ENCODE measurements around the gene SEPTIN8. TPM values are rescaled to one million over a fixed set of nuclear protein-coding genes. Genes with fewer than 3 reads are reported as not detected.
A peak's percentile ranks its signal among the peaks of the same experiment; 100 is the strongest.

Gene SEPTIN8
- total RNA-seq, 2 donors from 2014 or later = 57.6 to 84.2 TPM

- no peaks in the 10 kb centered on the region for H3K27me3 ChIP-seq
- no peaks in the 10 kb centered on the region for H3K9me3 ChIP-seq
- peak overlapping the region in 1 of 2 donors; percentile 17 for H3K9ac ChIP-seq (ENCODE audit: low read depth in 2 of 2, low read length in 2 of 2)
- H3K36me3 ChIP-seq = no peaks in the 10 kb centered on the region
- intact Hi-C loops (cut with DNase I) = no loop called here
- no peak for DNase-seq
- no peak overlapping the region for H3K27ac ChIP-seq
- H3K4me3 ChIP-seq = no peak overlapping the region
- H3K4me1 ChIP-seq = peaks cover 8% of the 10 kb centered on the region
- no peak for TF ChIP-seq CTCF (IDR thresholded peaks at IDR 0.05)
Observed at GRCh38 chr5:132774406-132774805, 2.6 kb downstream of the SEPTIN8 start.

DNA sequence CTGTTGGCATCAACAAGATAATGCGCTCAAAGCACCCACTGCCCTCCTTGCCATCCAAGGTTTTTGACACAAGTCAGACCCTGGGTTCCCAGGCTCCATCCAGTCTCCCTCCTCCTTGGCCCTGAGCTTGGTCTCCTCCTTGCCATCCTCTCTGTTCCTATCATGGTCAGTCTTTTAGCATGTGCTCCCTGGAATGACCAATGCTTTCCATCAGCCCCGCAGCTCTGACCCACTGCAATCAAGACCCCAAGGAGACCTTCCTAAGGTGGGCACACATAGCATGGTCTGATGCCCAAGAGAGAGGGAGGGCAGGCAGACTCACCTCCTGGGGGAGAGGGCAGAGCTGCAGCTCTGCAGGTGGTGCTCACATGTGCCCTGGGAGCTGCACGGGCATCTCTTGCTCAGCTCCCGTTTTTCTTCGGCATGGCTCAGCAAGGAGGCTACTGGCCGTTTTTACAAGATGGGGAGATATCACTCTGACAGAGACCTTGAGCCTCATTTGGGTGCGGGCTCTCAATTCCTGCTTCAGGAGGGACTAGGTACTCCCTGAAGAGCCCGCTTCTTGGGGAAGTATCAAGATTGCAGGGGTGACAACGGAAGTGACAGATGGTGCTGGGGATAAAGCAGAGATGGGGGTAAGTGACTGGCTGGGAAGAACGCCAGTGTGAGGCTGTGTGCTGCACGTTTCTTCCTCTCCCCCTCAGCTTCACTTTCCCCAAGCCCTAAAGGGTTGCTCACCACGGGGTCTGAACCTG lies 3.3 kb downstream of the SEPTIN8 start:
- no peak for TF ChIP-seq CTCF (IDR thresholded peaks at IDR 0.05)
- peaks cover 8% of the 10 kb centered on the region for H3K4me1 ChIP-seq
- H3K9ac ChIP-seq (ENCODE audit: low read depth in 2 of 2, low read length in 2 of 2) = no peak overlapping the region
- H3K36me3 ChIP-seq = no peaks in the 10 kb centered on the region
- no peak for DNase-seq
- no peaks in the 10 kb centered on the region for H3K27me3 ChIP-seq
- H3K27ac ChIP-seq = no peak overlapping the region
- intact Hi-C loops (cut with DNase I) = no loop called here
- no peak overlapping the region for H3K4me3 ChIP-seq
- H3K9me3 ChIP-seq = no peaks in the 10 kb centered on the region

DNA sequence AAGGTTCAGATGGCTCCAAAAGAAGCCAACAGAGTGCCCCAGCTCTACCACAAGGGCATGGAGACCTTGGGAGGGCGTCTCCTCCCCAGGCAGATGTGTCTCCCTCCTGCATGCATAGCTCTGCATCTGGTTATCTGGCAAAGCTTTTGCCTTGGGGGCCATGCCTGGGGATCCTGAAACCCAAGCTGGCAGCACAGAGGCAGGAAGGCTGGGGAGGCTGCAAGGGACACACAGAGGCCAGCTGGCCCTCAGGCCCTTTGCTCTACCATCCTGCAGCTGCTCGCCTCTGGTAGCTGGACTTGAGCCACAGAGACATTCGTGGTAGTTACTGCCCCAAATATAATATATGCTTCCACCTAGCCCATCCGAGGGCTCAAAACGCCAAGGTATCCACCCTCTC lies 3.9 kb downstream of the SEPTIN8 start:
- no peak for TF ChIP-seq CTCF (IDR thresholded peaks at IDR 0.05)
- no peaks in the 10 kb centered on the region for H3K9me3 ChIP-seq
- no peak overlapping the region for H3K9ac ChIP-seq (ENCODE audit: low read depth in 2 of 2, low read length in 2 of 2)
- no peak overlapping the region for H3K27ac ChIP-seq
- intact Hi-C loops (cut with DNase I) = no loop called here
- H3K4me3 ChIP-seq = no peak overlapping the region
- H3K4me1 ChIP-seq = peaks cover 8% of the 10 kb centered on the region
- no peaks in the 10 kb centered on the region for H3K36me3 ChIP-seq
- no peak for DNase-seq
- no peaks in the 10 kb centered on the region for H3K27me3 ChIP-seq

DNA sequence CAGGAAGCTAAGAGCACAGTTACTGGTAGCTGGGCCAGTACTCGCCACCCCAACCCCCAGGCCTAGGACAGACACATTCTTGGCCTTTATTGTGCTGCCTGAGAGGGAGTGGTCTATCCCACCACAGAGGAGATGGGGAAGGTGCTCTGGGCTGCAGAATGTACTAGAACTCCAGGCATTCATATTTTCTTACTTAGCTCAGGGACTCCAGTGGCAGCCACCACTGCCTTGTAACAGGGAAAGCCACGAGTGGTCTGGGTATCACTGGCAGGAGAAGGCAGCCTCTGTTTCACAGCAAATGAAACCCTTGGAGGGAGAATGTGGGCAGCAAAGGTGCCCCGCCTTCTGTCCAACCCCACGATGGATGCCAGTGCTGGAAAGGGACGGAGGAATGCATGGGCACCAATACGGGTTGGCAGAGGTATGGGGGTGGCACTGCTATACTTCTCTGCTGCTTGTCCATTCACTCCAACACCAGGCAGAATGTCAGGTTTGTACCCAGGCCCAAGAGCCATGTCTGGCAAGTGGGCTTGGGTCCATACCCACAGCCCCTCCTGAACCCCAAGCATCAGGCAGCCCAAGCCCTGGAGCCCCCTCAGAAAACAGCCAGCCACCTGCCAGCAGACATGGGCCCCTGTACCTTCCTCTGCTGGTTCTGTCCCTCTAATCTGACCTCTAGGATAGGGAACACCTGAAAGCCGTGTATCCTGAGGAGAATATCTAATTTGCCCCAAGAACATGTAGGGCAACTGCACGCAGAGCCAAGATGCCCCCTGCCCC lies 4.6 kb downstream of the SEPTIN8 start:
- Histone ChIP-seq H3K9ac (ENCODE audit: low read depth in 2 of 2, low read length in 2 of 2) (no peak overlapping the region), H3K9me3 (no peaks in the 10 kb centered on the region), H3K4me3 (no peak overlapping the region), H3K36me3 (no peaks in the 10 kb centered on the region), H3K27ac (no peak overlapping the region), H3K4me1 (peaks cover 8% of the 10 kb centered on the region), H3K27me3 (no peaks in the 10 kb centered on the region)
- DNase-seq = no peak
- intact Hi-C loops (cut with DNase I) = no loop called here
- no peak for TF ChIP-seq CTCF (IDR thresholded peaks at IDR 0.05)

GRCh38 chr5:132771503-132771998 lies 5.5 kb downstream of the SEPTIN8 start:
- H3K4me3 ChIP-seq = no peak overlapping the region
- peaks cover 8% of the 10 kb centered on the region for H3K4me1 ChIP-seq
- no peak overlapping the region for H3K27ac ChIP-seq
- H3K9ac ChIP-seq (ENCODE audit: low read depth in 2 of 2, low read length in 2 of 2) = no peak overlapping the region
- TF ChIP-seq CTCF (IDR thresholded peaks at IDR 0.05) = no peak
- H3K36me3 ChIP-seq = no peaks in the 10 kb centered on the region
- no peaks in the 10 kb centered on the region for H3K9me3 ChIP-seq
- no peaks in the 10 kb centered on the region for H3K27me3 ChIP-seq
- DNase-seq = no peak
- intact Hi-C loops (cut with DNase I) = no loop called here
